Measurements from ENCODE around the gene BTNL2. TPM values are rescaled to one million over a fixed set of nuclear protein-coding genes. Genes with fewer than 3 reads are reported as not detected.

Gene BTNL2
- total and polyA plus RNA-seq, 9 of the 15 experiments (the other 6 are each of a cell fraction or from before 2014, with no cell fraction given): not detected

DNA sequence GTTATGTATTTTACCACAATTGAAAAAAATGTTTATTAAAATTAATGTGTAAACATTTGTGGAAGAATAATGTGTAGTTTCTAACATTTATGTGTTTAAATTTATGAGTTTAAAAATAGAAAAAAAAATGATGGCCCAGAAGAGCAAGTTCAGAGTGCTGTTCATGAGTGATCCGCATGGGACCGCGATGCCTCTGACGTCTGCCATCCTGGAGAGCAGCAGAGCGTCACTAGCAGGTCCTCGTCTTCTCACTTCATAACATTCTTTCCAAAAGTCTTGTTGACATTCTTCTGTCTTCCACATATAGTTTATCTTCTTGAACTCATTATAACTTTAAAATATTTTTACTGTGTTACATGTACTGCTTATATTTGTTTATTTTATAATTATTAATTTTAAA is 15.5 kb downstream of the BTNL2 start:
- 2% methylated on average over 6 of the region's 6 CpGs for WGBS (ENCODE audit: insufficient coverage, low coverage, missing lambda C conversion rate)
- Histone ChIP-seq H4K20me1 (replicated peaks; ENCODE audit: control insufficient read depth, insufficient read depth, low read length) (no peaks in the 10 kb centered on the region), H3K4me1 (replicated peaks in 1 of 2; ENCODE audit: control insufficient read depth in 2 of 2, insufficient read depth in 2 of 2, low read length in 2 of 2) (no peaks in the 10 kb centered on the region), H3K27ac (ENCODE audit: extremely low read depth, low read depth, low read length) (no peak overlapping the region), H3K9me1 (ENCODE audit: control insufficient read depth, insufficient read depth, low read length) (no peaks in the 10 kb centered on the region), H3K4me2 (ENCODE audit: insufficient read depth, low read length) (no peak overlapping the region), H3K4me3 (no peak overlapping the region), H3K36me3 (ENCODE audit: control insufficient read depth, insufficient read depth, low read length) (no peaks in the 10 kb centered on the region), H3K79me2 (ENCODE audit: control insufficient read depth, insufficient read depth, low read length) (no peaks in the 10 kb centered on the region), H3K27me3 (ENCODE audit: control insufficient read depth in 2 of 2, insufficient read depth in 2 of 2, low read length in 2 of 2) (peaks cover 12 to 26% of the 10 kb centered on the region in 2 experiments), H3K9me3 (replicated peaks; ENCODE audit: control insufficient read depth, insufficient read depth, low read depth, low read length) (no peaks in the 10 kb centered on the region), H3K9ac (ENCODE audit: insufficient read depth in 1 of 2, low read depth in 2 of 2, low read length in 2 of 2) (no peak overlapping the region), H2AFZ (ENCODE audit: low read depth, low read length) (no peak overlapping the region)
- ChIA-PET POLR2A (no interaction called here), CTCF (ENCODE audit: low intra/inter-chr PET ratio) (no interaction called here)
- intact Hi-C loops (cut with micrococcal nuclease) (no loop called here), in situ Hi-C loops (cut with MboI) (no loop called here)
- no TSS peak for BruUV-seq (replicated peaks)
- FAIRE-seq (peak; percentile 15), ATAC-seq (peak; percentile 77), DNase-seq (ENCODE audit: extremely low read depth in 1 of 4, low spot score in 3 of 4) (no peak)
- TF ChIP-seq XRCC4 (IDR thresholded peaks at IDR 0.05; ENCODE audit: extremely low read depth, insufficient read depth, insufficient read length) (no peak), POLR2G (IDR thresholded peaks at IDR 0.05; ENCODE audit: low read depth, low read length) (no peak), ZFX (CRISPR knock-in tag; IDR thresholded peaks at IDR 0.05) (no peak), KHSRP (IDR thresholded peaks at IDR 0.05) (no peak), ZNF224 (CRISPR knock-in tag; IDR thresholded peaks at IDR 0.05) (no peak), ARID2 (IDR thresholded peaks at IDR 0.05) (no peak), MECOM (CRISPR knock-in tag; IDR thresholded peaks at IDR 0.05) (no peak), RCOR1 (IDR thresholded peaks at IDR 0.05; ENCODE audit: borderline replicate concordance in 1 of 2, low read depth in 2 of 2, low read length in 2 of 2) (no peak), MEF2A (IDR thresholded peaks at IDR 0.05; ENCODE audit: control insufficient read depth, low read depth, low read length) (no peak), TCF7 (IDR thresholded peaks at IDR 0.05; ENCODE audit: borderline replicate concordance) (no peak), HDAC6 (IDR thresholded peaks at IDR 0.05; ENCODE audit: low read depth, low read length) (no peak), LEF1 (IDR thresholded peaks at IDR 0.05) (no peak)
- TF ChIP-seq, protein P1, sequence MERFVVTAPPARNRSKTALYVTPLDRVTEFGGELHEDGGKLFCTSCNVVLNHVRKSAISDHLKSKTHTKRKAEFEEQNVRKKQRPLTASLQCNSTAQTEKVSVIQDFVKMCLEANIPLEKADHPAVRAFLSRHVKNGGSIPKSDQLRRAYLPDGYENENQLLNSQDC (CRISPR knock-in tag; IDR thresholded peaks at IDR 0.05): no peak
- TF ChIP-seq, protein P2, sequence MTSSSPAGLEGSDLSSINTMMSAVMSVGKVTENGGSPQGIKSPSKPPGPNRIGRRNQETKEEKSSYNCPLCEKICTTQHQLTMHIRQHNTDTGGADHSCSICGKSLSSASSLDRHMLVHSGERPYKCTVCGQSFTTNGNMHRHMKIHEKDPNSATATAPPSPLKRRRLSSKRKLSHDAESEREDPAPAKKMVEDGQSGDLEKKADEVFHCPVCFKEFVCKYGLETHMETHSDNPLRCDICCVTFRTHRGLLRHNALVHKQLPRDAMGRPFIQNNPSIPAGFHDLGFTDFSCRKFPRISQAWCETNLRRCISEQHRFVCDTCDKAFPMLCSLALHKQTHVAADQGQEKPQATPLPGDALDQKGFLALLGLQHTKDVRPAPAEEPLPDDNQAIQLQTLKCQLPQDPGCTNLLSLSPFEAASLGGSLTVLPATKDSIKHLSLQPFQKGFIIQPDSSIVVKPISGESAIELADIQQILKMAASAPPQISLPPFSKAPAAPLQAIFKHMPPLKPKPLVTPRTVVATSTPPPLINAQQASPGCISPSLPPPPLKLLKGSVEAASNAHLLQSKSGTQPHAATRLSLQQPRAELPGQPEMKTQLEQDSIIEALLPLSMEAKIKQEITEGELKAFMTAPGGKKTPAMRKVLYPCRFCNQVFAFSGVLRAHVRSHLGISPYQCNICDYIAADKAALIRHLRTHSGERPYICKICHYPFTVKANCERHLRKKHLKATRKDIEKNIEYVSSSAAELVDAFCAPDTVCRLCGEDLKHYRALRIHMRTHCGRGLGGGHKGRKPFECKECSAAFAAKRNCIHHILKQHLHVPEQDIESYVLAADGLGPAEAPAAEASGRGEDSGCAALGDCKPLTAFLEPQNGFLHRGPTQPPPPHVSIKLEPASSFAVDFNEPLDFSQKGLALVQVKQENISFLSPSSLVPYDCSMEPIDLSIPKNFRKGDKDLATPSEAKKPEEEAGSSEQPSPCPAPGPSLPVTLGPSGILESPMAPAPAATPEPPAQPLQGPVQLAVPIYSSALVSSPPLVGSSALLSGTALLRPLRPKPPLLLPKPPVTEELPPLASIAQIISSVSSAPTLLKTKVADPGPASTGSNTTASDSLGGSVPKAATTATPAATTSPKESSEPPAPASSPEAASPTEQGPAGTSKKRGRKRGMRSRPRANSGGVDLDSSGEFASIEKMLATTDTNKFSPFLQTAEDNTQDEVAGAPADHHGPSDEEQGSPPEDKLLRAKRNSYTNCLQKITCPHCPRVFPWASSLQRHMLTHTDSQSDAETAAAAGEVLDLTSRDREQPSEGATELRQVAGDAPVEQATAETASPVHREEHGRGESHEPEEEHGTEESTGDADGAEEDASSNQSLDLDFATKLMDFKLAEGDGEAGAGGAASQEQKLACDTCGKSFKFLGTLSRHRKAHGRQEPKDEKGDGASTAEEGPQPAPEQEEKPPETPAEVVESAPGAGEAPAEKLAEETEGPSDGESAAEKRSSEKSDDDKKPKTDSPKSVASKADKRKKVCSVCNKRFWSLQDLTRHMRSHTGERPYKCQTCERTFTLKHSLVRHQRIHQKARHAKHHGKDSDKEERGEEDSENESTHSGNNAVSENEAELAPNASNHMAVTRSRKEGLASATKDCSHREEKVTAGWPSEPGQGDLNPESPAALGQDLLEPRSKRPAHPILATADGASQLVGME (CRISPR knock-in tag; IDR thresholded peaks at IDR 0.05): no peak
- TF ChIP-seq, protein P3, sequence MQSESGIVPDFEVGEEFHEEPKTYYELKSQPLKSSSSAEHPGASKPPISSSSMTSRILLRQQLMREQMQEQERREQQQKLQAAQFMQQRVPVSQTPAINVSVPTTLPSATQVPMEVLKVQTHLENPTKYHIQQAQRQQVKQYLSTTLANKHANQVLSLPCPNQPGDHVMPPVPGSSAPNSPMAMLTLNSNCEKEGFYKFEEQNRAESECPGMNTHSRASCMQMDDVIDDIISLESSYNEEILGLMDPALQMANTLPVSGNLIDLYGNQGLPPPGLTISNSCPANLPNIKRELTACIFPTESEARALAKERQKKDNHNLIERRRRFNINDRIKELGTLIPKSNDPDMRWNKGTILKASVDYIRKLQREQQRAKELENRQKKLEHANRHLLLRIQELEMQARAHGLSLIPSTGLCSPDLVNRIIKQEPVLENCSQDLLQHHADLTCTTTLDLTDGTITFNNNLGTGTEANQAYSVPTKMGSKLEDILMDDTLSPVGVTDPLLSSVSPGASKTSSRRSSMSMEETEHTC (IDR thresholded peaks at IDR 0.05): no peak
